H9 (cell line): ENCODE measurements around the gene MRC2. TPM values are rescaled to one million over a fixed set of nuclear protein-coding genes. Genes with fewer than 3 reads are reported as not detected.

Experiments
- DNase-seq: peaks from one replicate; pipeline ENCODE4 v3.0.0-alpha.2; 2017
- H2AFZ ChIP-seq: one replicate; pipeline ENCODE4 v1.6.1; 2013; ENCODE audit warnings: mild to moderate bottlenecking, low read length, control low read depth, moderate library complexity
- H2AK5ac ChIP-seq: 2 replicates; pipeline ENCODE4 v1.6.1; 2013; ENCODE audit warnings: low read length, control low read depth, mixed read lengths; ENCODE audit not compliant: insufficient read length
- H2BK120ac ChIP-seq: one replicate; pipeline ENCODE4 v1.6.1; 2013; ENCODE audit warnings: low read depth, mild to moderate bottlenecking, low read length, control low read depth, inconsistent platforms; ENCODE audit not compliant: poor library complexity, severe bottlenecking
- H2BK12ac ChIP-seq: 2 replicates; pipeline ENCODE4 v1.6.1; 2013; ENCODE audit warnings: low read length, control low read depth, mixed read lengths, low read depth; ENCODE audit not compliant: insufficient read length
- H2BK15ac ChIP-seq: 2 replicates; pipeline ENCODE4 v1.6.1; 2013; ENCODE audit warnings: low read depth, low read length, control low read depth
- H2BK20ac ChIP-seq: one replicate; pipeline ENCODE4 v1.6.1; 2013; ENCODE audit warnings: low read depth, mild to moderate bottlenecking, low read length, control low read depth, inconsistent platforms; ENCODE audit not compliant: poor library complexity, severe bottlenecking
- H2BK5ac ChIP-seq: 2 replicates; pipeline ENCODE4 v1.6.1; 2013; ENCODE audit warnings: low read length, control low read depth, mixed read lengths; ENCODE audit not compliant: insufficient read length
- H3K14ac ChIP-seq: 2 replicates; pipeline ENCODE4 v1.6.1; 2013; ENCODE audit warnings: low read length, control low read depth; ENCODE audit not compliant: insufficient read depth
- H3K18ac ChIP-seq: 2 replicates; pipeline ENCODE4 v1.6.1; 2013; ENCODE audit warnings: low read depth, mild to moderate bottlenecking, mixed read lengths, low read length, control low read depth; ENCODE audit not compliant: insufficient read length
- H3K23ac ChIP-seq: 2 replicates; pipeline ENCODE4 v1.6.1; 2013; ENCODE audit warnings: low read length, control low read depth, mixed read lengths, low read depth; ENCODE audit not compliant: insufficient read length
- H3K23me2 ChIP-seq: 2 replicates; pipeline ENCODE4 v1.6.1; 2013; ENCODE audit warnings: low read depth, mild to moderate bottlenecking, mixed read lengths, low read length, control low read depth; ENCODE audit not compliant: insufficient read length, poor library complexity, severe bottlenecking
- H3K27ac ChIP-seq: 2 replicates; pipeline ENCODE4 v1.5.1; 2013; ENCODE audit warnings: low read length, control low read depth, mixed read lengths, low read depth; ENCODE audit not compliant: insufficient read length
- H3K27me3 ChIP-seq: 2 replicates; pipeline ENCODE4 v1.6.1; 2013; ENCODE audit warnings: low read length, control low read depth, inconsistent platforms; ENCODE audit not compliant: insufficient read depth
- H3K4ac ChIP-seq: 2 replicates; pipeline ENCODE4 v1.6.1; 2013; ENCODE audit warnings: low read depth, mild to moderate bottlenecking, control low read depth, inconsistent platforms, low read length, moderate library complexity
- H3K4me1 ChIP-seq: 2 replicates; pipeline ENCODE4 v1.6.1; 2013; ENCODE audit warnings: low read length, control low read depth, inconsistent platforms; ENCODE audit not compliant: insufficient read depth
- H3K4me2 ChIP-seq: 2 replicates; pipeline ENCODE4 v1.6.1; 2013; ENCODE audit warnings: low read length, control low read depth, mixed read lengths; ENCODE audit not compliant: insufficient read length, insufficient read depth
- H3K56ac ChIP-seq: 2 replicates; pipeline ENCODE4 v1.6.1; 2013; ENCODE audit warnings: low read depth, mild to moderate bottlenecking, mixed read lengths, low read length, control low read depth; ENCODE audit not compliant: insufficient read length
- H3K79me1 ChIP-seq: 2 replicates; pipeline ENCODE4 v1.6.1; 2013; ENCODE audit warnings: low read depth, mild to moderate bottlenecking, moderate library complexity, low read length, control low read depth, inconsistent platforms; ENCODE audit not compliant: insufficient read depth, poor library complexity, severe bottlenecking
- H3K79me2 ChIP-seq: 2 replicates; pipeline ENCODE4 v1.6.1; 2013; ENCODE audit warnings: low read length, control low read depth, inconsistent platforms; ENCODE audit not compliant: insufficient read depth
- H3K9ac ChIP-seq: 2 replicates; pipeline ENCODE4 v1.6.1; 2013; ENCODE audit warnings: low read length, control low read depth, mixed read lengths; ENCODE audit not compliant: insufficient read length; ENCODE audit errors: extremely low read depth
- H3K9me3 ChIP-seq: one replicate; pipeline ENCODE4 v1.6.1; 2013; ENCODE audit warnings: low read depth, low read length, inconsistent platforms; ENCODE audit not compliant: control insufficient read depth
- H3T11ph ChIP-seq: one replicate; pipeline ENCODE4 v1.6.1; 2013; ENCODE audit warnings: mild to moderate bottlenecking, low read length, control low read depth, inconsistent platforms
- H4K20me1 ChIP-seq: one replicate; pipeline ENCODE4 v1.6.1; 2013; ENCODE audit not compliant: control insufficient read depth, insufficient read length, insufficient read depth
- H4K5ac ChIP-seq: 2 replicates; pipeline ENCODE4 v1.6.1; 2013; ENCODE audit warnings: low read depth, mild to moderate bottlenecking, mixed read lengths, low read length, control low read depth; ENCODE audit not compliant: insufficient read length
- H4K8ac ChIP-seq: replicated peaks from 2 replicates; pipeline ENCODE4 v1.6.1; 2013; ENCODE audit warnings: low read length, control low read depth, mixed read lengths, low read depth; ENCODE audit not compliant: insufficient read length
- H4K91ac ChIP-seq: 2 replicates; pipeline ENCODE4 v1.6.1; 2013; ENCODE audit warnings: low read depth, mild to moderate bottlenecking, moderate library complexity, mixed read lengths, low read length, control low read depth; ENCODE audit not compliant: insufficient read length
- H3K27ac Mint-ChIP-seq, 3 experiments: 2 replicates in 2 of 3; 3 replicates in 1 of 3; pipeline ENCODE4 v1.8.0; 2020 to 2021; ENCODE audit warnings: mixed read lengths in 3 of 3, mild to moderate bottlenecking in 1 of 3, moderate library complexity in 1 of 3
- H3K27me3 Mint-ChIP-seq: 2 replicates; pipeline ENCODE4 v1.8.0; 2021; ENCODE audit warnings: low read depth, mild to moderate bottlenecking, moderate library complexity, mixed read lengths
- H3K36me3 Mint-ChIP-seq, 3 experiments: 2 replicates in 2 of 3; 3 replicates in 1 of 3; pipeline ENCODE4 v1.8.0; 2020 to 2021; ENCODE audit warnings: low read depth in 3 of 3, mixed read lengths in 3 of 3; ENCODE audit not compliant: insufficient read depth in 1 of 3
- H3K4me1 Mint-ChIP-seq, 2 experiments: 2 replicates each; pipeline ENCODE4 v1.8.0; 2020; ENCODE audit warnings: mixed read lengths in 2 of 2
- H3K4me3 Mint-ChIP-seq, 2 experiments: 2 replicates in 1 of 2; 3 replicates in 1 of 2; pipeline ENCODE4 v1.8.0; 2020 to 2021; ENCODE audit warnings: mild to moderate bottlenecking in 2 of 2, mixed read lengths in 2 of 2, moderate library complexity in 1 of 2
- H3K9me3 Mint-ChIP-seq, 2 experiments: 2 replicates in 1 of 2; 3 replicates in 1 of 2; pipeline ENCODE4 v1.8.0; 2020; ENCODE audit warnings: mild to moderate bottlenecking in 2 of 2, mixed read lengths in 2 of 2, moderate library complexity in 1 of 2
- WGBS: extraction: QIAGEN DNeasy Blood & Tissue Kit; methylation state at CpG from one replicate; pipeline ENCODE4 v1.1.7; 2013; ENCODE audit warnings: missing lambda C conversion rate, low lambda C conversion rate, mixed read lengths; ENCODE audit not compliant: insufficient read length; ENCODE audit errors: extremely low coverage; 5-methylcytosine and 5-hydroxymethylcytosine counted together
- total RNA-seq: library from RNA; stranded (reverse); gene quantifications from 2 replicates; pipeline ENCODE4 v1.2.1, GENCODE V29; 2021
- TF ChIP-seq, protein P1 (sequence below): fragments of 200-600 bp; sonication (generic); conservative IDR thresholded peaks from 3 replicates; pipeline ENCODE4 v1.8.0; 2021; ENCODE audit warnings: antibody characterized with exemption, mild to moderate bottlenecking

Gene MRC2
- total RNA-seq, 1 experiment from 2014 or later: 18.7 TPM

DNA sequence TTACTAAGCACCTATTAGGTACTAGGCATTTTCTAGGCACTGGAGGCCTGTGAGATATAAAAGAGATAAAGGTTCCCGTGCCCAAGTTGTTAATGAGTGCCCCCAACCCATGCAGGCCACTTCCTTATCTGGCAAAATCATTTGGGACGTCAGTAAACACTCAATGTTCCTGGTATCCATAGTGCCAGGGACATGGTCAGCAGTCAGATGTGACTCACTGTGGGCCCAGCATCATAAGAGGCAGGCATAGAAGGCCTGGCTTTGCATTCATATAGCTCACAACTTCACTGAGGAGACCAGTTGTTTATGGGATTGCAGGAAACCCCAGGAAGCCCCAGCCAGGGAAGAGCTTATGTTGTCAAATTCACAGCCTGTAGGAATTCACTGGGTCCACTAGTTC, 81.1 kb downstream of the MRC2 start:
- Mint-ChIP-seq H3K36me3 (peaks cover 7 to 24% (median 21%) of the 10 kb centered on the region in 3 experiments), H3K4me3 (no peak overlapping the region), H3K9me3 (peaks cover 16 to 27% of the 10 kb centered on the region in 2 experiments), H3K27ac (no peak overlapping the region), H3K27me3 (peaks cover 30% of the 10 kb centered on the region), H3K4me1 (peaks cover 40 to 42% of the 10 kb centered on the region in 2 experiments)
- no peak overlapping the region for H2AFZ ChIP-seq
- H4K5ac ChIP-seq: no peak overlapping the region
- peak; percentile 28 for DNase-seq
- no peak overlapping the region for H3K23ac ChIP-seq
- no peak overlapping the region for H3K18ac ChIP-seq
- no CpG with 5 or more reads among the region's 2 CpGs for WGBS
- H3T11ph ChIP-seq: no peak overlapping the region
- H2BK20ac ChIP-seq: no peak overlapping the region
- H2BK120ac ChIP-seq: no peak overlapping the region
- H2BK12ac ChIP-seq: no peak overlapping the region
- peaks cover 14% of the 10 kb centered on the region for H3K23me2 ChIP-seq
- no peaks in the 10 kb centered on the region for H4K20me1 ChIP-seq
- no peak overlapping the region for H3K4ac ChIP-seq
- no peak overlapping the region for H3K56ac ChIP-seq
- no peak overlapping the region for H3K9ac ChIP-seq
- no peaks in the 10 kb centered on the region for H3K9me3 ChIP-seq
- TF ChIP-seq, protein P1, sequence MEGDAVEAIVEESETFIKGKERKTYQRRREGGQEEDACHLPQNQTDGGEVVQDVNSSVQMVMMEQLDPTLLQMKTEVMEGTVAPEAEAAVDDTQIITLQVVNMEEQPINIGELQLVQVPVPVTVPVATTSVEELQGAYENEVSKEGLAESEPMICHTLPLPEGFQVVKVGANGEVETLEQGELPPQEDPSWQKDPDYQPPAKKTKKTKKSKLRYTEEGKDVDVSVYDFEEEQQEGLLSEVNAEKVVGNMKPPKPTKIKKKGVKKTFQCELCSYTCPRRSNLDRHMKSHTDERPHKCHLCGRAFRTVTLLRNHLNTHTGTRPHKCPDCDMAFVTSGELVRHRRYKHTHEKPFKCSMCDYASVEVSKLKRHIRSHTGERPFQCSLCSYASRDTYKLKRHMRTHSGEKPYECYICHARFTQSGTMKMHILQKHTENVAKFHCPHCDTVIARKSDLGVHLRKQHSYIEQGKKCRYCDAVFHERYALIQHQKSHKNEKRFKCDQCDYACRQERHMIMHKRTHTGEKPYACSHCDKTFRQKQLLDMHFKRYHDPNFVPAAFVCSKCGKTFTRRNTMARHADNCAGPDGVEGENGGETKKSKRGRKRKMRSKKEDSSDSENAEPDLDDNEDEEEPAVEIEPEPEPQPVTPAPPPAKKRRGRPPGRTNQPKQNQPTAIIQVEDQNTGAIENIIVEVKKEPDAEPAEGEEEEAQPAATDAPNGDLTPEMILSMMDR: no peak
- H2BK15ac ChIP-seq: no peak overlapping the region
- H3K27ac ChIP-seq: no peak overlapping the region
- no peaks in the 10 kb centered on the region for H3K79me1 ChIP-seq
- no peaks in the 10 kb centered on the region for H3K79me2 ChIP-seq
- no peak overlapping the region for H4K91ac ChIP-seq
- no peak overlapping the region for H3K14ac ChIP-seq
- H4K8ac ChIP-seq: no peak overlapping the region
- H3K27me3 ChIP-seq: no peaks in the 10 kb centered on the region
- peaks cover 5% of the 10 kb centered on the region for H3K4me1 ChIP-seq
- H2AK5ac ChIP-seq: no peak overlapping the region
- no peak overlapping the region for H3K4me2 ChIP-seq
- no peak overlapping the region for H2BK5ac ChIP-seq
